Measurements from ENCODE around the gene TKTL1. TPM values are rescaled to one million over a fixed set of nuclear protein-coding genes. Genes with fewer than 3 reads are reported as not detected.
"Not testable (repeated sequence)": the region's sequence is repeated elsewhere in the genome, so short reads cannot be mapped to it uniquely, and the experiment has no call there.

The TKTL1 gene
- total RNA-seq, 1 donor from 2014 or later, result not detected

- Mint-ChIP-seq H3K4me3 (ENCODE audit: low read depth) (no peak within 1 kb of the TSS), H3K9me3 (ENCODE audit: low read depth) (peaks cover 9% of the 10 kb centered on the region), H3K27me3 (no peaks in the 10 kb centered on the region), H3K4me1 (ENCODE audit: low read depth) (no peaks in the 10 kb centered on the region), H3K36me3 (ENCODE audit: insufficient read depth) (no peaks in the 10 kb centered on the region), H3K27ac (no peak within 1 kb of the TSS)
- DNase-seq (ENCODE audit: low spot score, unreplicated experiment), result no peak
- no peak for TF ChIP-seq CTCF (IDR thresholded peaks at IDR 0.05; ENCODE audit: unreplicated experiment)
Observed at GRCh38 chrX:154294791-154295574, 612 bp upstream of the TKTL1 start, which contains the start of gene TEX28. Gene TEX28, minus strand, starts transcription at chrX:154295124. Its CDS starts 3,007 bp downstream, at chrX:154292117.

GRCh38 chrX:154296731-154297130 lies 1.1 kb downstream of the TKTL1 start:
- Mint-ChIP-seq H3K27me3 (no peaks in the 10 kb centered on the region), H3K36me3 (ENCODE audit: insufficient read depth) (no peaks in the 10 kb centered on the region), H3K9me3 (ENCODE audit: low read depth) (peaks cover 13% of the 10 kb centered on the region), H3K4me3 (ENCODE audit: low read depth) (no peak overlapping the region), H3K27ac (no peak overlapping the region), H3K4me1 (ENCODE audit: low read depth) (no peaks in the 10 kb centered on the region)
- no peak for DNase-seq (ENCODE audit: low spot score, unreplicated experiment)
- no peak for TF ChIP-seq CTCF (IDR thresholded peaks at IDR 0.05; ENCODE audit: unreplicated experiment)

GRCh38 chrX:154298312-154298711 lies 2.7 kb downstream of the TKTL1 start:
- no peak for TF ChIP-seq CTCF (IDR thresholded peaks at IDR 0.05; ENCODE audit: unreplicated experiment)
- no peak overlapping the region for H3K27ac Mint-ChIP-seq

GRCh38 chrX:154300816-154301215 lies 5.2 kb downstream of the TKTL1 start:
- TF ChIP-seq CTCF (IDR thresholded peaks at IDR 0.05; ENCODE audit: unreplicated experiment), result no peak
- DNase-seq (ENCODE audit: low spot score, unreplicated experiment), result no peak
- H3K4me1 Mint-ChIP-seq (ENCODE audit: low read depth), result no peaks in the 10 kb centered on the region
- no peak overlapping the region for H3K27ac Mint-ChIP-seq
- no peaks in the 10 kb centered on the region for H3K36me3 Mint-ChIP-seq (ENCODE audit: insufficient read depth)
- no peak overlapping the region for H3K4me3 Mint-ChIP-seq (ENCODE audit: low read depth)
- H3K27me3 Mint-ChIP-seq, result no peaks in the 10 kb centered on the region
- peaks cover 22% of the 10 kb centered on the region for H3K9me3 Mint-ChIP-seq (ENCODE audit: low read depth)

More at GRCh38 chrX:154298312-154298711, 2.7 kb downstream of the TKTL1 start:
- H3K27me3 Mint-ChIP-seq, result no peaks in the 10 kb centered on the region
- no peak for DNase-seq (ENCODE audit: low spot score, unreplicated experiment)
- no peaks in the 10 kb centered on the region for H3K4me1 Mint-ChIP-seq (ENCODE audit: low read depth)
- H3K9me3 Mint-ChIP-seq (ENCODE audit: low read depth), result peaks cover 17% of the 10 kb centered on the region
- no peaks in the 10 kb centered on the region for H3K36me3 Mint-ChIP-seq (ENCODE audit: insufficient read depth)
- no peak overlapping the region for H3K4me3 Mint-ChIP-seq (ENCODE audit: low read depth)

- not testable (repeated sequence) for H3K4me1 Mint-ChIP-seq (ENCODE audit: low read depth)
Observed at GRCh38 chrX:154302998-154303397, 7.4 kb downstream of the TKTL1 start.

GRCh38 chrX:154303476-154303875 lies 7.9 kb downstream of the TKTL1 start:
- Mint-ChIP-seq H3K27ac (no peak overlapping the region), H3K4me1 (ENCODE audit: low read depth) (no peaks in the 10 kb centered on the region), H3K36me3 (ENCODE audit: insufficient read depth) (no peaks in the 10 kb centered on the region), H3K27me3 (no peaks in the 10 kb centered on the region), H3K9me3 (ENCODE audit: low read depth) (peaks cover 20% of the 10 kb centered on the region), H3K4me3 (ENCODE audit: low read depth) (no peak overlapping the region)
- no peak for DNase-seq (ENCODE audit: low spot score, unreplicated experiment)
- no peak for TF ChIP-seq CTCF (IDR thresholded peaks at IDR 0.05; ENCODE audit: unreplicated experiment)

More at GRCh38 chrX:154302998-154303397, 7.4 kb downstream of the TKTL1 start:
- not testable (repeated sequence) for DNase-seq (ENCODE audit: low spot score, unreplicated experiment); H3K36me3 Mint-ChIP-seq (ENCODE audit: insufficient read depth); H3K4me3 Mint-ChIP-seq (ENCODE audit: low read depth); H3K27ac Mint-ChIP-seq; H3K27me3 Mint-ChIP-seq
- peaks cover 21% of the 10 kb centered on the region for H3K9me3 Mint-ChIP-seq (ENCODE audit: low read depth)

Measured in progenitor cell of endocrine pancreas (in vitro differentiated cells).